Inflammatory macrophage treated with lipopolysaccharide for 1 hour (primary cell): ENCODE results near the gene TOPAZ1.
"Not testable (repeated sequence)": the region's sequence is repeated elsewhere in the genome, so short reads cannot be mapped to it uniquely, and the experiment has no call there.

Source experiments
- DNase-seq, 2 donors: peaks; one replicate each; pipeline ENCODE4 v3.0.0-alpha.2; 2020 to 2022

The TOPAZ1 gene

DNA sequence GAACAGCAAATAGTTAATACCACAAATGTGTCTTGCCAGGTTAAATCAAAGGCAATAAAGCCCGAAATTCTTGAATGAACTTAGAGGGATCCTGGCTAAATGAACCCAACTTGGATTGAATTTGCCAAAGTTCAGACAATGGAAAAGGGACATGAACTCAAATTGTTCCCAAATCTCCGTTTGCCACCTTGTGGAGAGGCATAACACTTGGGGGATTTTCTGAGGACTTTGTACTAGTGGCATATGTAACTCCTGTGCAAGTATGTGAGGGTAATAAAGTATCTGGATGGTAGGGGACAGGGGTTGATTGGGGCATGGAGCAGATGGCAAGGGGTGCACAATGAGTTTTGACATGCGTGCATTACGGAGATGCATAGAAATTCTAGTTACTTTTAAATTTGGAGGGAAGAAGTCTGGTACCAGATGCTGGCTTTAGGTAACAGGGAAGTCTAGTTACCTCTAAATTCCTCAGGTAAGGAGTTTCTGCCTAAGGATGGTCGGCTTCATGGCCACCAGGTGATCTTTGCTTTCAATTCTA is 95.6 kb downstream of the TOPAZ1 start:
- no peak for DNase-seq

DNA sequence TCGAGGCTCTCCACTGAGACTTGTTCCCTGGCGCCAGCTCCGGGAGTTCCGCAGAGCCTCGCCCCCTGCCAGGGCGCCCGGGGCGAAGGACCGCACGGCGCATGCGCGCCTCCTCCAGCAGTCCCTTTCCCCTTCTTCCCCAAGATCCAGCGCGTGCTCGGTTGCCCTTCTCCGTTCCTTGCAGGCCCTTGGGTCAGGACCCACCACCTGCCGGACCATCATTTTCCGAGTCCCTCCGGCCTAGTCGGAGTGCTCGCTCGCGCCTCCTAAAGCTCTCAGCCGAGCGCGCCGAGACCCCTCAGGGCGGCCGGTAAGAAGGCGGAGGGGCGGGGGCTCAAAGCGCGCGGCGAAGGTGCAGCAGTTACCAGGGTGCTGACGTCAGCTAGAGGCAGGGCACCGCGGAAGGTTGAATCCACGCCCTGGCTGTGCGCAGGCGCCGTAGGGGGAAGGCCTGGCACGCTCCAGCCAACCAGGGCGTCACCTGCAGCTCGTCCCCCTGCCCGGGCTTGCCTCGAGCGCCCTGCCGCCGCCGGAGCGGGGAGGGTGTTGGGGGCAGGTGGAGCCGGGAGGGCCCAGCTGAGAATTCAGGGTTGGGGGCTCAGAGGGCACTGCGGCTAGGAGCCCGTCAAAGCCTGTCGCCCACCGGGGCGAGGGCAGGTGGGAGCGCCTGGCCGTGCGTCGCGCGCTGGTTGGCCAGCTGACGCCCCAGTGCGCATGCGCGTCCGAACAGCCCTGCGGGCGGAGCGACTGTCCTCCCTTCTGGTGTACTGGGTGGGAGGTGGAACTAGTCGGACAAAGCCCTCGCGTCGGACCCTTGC is 96.5 kb downstream of the TOPAZ1 start, which contains the start of gene TCAIM:
Gene TCAIM, plus strand, starts transcription at position 757 of the 818 bp plus-strand sequence. CDS start 16,017 bp downstream, outside the sequence.
- peak; percentile 94 to 96 for DNase-seq

DNA sequence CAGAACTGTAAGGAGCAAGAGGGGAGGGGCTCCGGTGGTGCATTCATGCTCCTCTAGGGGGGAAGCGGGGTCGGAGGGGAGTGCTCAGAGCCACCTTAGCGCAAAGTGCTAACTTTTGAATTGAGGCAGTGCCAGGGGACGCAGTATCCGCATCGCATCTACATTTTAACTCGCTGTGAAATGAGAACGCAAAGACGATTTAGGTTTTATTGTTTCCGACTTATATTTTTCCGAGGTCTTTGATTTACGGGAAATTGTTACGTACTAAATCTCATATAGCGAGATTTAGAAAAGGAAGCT is 97.1 kb downstream of the TOPAZ1 start:
- DNase-seq: peak in 1 of 2 donors; percentile 44

DNA sequence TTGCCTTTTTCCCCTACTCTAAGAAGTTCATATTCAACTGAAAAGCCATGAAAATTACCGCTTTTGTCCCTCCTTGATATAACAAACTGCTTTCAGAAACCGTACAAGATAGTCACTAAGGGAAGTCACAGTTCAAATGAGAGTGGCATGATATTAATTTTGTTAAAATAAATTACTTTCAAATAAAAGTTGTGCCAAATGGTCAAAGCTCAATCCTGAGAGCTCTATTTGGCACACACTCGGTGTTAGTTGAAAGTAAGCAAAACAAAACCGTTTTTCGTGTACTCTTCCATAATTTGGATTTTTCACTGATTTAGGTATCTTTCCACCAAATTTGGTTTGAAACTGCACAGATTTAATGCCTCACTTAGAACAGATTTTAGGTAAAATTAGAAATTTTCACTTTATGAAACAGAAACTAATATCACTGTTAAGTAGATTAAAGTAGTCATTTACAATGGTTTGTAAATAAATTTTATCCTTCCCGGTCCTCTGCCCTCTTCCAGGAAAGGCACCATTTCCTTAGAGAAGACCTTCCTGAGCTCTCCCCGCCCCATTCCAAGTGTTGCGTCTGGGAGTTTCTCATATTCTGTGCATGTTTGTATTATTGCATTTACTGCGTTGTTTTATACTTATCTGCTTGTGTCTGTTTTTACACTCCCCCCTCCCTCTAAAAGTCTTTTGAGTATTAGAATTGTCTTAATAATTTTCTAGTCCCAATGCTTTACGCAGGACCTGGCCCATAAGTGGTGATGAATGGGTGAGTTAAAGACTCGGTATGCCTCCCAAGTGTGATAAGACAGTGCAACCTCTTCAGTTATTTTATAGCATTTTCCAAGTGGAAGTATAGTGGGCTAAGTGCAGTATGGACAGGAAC is 97.7 kb downstream of the TOPAZ1 start:
- peak in 1 of 2 donors; percentile 4 for DNase-seq

DNA sequence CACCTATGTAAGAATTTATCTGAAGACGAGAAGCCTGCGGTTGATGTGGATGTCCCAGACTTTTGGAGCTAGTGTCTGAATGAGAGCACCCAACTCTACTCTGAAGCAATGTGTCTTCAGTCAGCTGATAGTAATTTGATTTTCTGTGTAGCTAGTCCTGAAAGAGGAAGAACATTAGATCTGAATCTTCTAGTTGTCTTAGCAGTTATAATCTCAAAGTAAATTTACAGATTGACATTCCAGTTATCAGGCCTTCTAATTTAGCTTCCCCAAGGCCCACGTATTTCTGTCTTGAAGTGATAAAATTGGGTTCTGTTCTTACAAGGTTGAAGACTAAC is 98.3 kb downstream of the TOPAZ1 start:
- DNase-seq: peak; percentile 20 to 28

DNA sequence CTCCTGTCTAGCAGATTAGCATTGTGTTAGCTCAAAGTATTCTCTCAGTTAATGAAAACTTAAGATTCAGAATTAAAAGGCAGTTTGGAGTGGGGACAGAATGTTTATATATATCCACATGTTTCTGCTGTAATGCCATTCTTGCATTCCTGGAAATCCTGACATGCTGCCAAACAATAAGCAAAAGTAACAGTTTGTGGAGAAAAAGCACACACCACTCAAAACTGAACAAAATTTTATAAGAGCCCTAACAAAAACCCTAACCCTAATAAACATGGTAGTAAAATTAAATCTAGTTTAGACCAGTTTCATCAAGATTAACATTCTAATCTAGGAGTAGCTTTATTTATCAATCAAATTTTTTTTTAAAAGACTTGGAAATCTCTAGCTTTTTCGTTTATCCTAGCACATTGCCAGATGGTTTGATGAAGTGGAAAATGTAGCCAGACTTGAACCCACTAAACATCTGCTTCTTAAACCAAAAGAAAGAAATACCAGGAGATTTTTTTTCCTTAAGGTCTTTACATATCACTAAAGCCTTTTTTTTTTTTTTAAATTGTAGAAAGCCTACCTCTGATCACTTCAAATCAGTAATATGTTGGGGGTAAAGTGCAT is 100.6 kb downstream of the TOPAZ1 start:
- no peak for DNase-seq

DNA sequence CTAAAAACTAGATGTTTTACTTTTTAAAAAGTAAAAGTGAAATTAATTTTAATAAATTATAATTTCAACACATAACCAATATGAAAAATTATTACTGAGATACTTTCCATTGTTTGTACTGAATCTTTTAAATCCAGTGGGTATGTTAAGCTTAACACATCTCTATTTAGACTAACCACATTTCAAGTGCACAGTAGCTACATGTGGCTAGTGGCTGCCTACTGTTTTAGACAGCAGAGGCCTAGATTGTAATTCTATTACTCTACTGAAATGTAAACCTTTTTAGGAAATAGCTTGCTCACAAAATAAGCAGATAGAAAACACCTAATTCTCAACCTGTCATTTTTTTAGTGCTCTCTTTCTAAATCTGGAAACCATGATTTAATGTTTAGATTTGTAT is 101.7 kb downstream of the TOPAZ1 start:
- no peak for DNase-seq

DNA sequence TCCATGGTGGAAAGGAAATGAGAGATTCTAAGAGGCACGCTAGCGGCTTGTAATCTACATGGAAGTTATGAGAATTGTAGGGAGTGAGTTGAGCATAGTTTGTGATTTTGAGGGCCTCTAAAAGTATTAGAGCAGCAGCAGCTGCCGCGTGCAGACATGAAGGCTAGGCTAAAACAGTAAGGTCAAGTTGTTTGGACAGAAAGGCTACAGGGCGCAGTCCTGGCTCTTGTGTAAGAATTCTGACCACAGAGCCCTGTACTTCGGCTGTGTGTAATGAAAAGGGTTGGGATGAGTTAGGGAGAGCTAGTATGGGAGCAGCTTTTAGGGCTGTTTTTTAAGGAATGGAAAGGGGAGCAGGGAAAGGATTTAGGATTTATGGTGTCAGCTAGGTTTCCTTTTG is 104.9 kb downstream of the TOPAZ1 start:
- not testable (repeated sequence) for DNase-seq

DNA sequence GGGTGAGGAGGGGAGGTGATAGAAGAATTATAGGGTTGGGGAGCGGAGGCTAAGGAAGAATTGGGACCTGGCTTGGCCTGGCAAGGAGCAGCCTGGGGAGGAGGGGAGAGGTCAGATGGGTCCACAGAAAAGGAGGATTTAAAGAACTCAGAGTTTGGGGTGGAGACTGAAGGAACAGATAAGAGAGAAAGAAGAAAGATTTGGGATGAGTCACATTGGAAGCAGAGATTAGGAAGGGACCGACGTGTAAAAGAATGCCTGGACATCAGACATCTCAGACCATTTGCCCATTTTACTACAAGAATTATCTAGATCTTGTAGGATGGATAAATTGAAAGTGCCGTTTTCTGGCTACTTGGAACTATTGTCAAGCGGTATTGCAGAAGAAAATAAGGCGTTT is 107.3 kb downstream of the TOPAZ1 start:
- no peak for DNase-seq

DNA sequence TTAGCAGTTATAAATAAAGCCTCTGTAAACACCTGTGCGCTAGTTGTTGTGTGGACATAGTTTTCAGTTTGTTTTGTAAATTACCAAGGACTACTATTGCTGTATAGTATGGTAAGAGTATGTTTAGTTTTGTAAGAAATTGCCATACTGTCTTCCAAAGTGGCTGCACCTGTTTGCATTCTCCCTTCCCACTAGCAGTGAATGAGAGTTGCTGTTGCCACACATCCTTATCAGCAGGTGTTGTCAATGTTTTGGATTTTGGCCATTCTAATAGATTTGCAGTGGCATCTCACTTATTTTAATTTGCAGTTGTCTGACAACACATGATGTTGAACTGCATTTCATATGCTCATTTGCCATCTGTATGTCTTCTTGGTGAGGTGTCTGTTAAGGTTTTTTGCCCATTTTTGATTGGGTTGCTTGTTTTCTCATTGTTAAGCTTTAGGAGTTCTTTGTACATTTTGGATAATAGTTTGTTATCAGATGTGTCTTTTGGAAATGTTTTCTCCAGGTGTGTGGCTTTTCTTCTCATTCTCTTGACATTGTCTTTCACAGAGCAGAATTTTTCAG is 111.8 kb downstream of the TOPAZ1 start:
- DNase-seq: no peak

DNA sequence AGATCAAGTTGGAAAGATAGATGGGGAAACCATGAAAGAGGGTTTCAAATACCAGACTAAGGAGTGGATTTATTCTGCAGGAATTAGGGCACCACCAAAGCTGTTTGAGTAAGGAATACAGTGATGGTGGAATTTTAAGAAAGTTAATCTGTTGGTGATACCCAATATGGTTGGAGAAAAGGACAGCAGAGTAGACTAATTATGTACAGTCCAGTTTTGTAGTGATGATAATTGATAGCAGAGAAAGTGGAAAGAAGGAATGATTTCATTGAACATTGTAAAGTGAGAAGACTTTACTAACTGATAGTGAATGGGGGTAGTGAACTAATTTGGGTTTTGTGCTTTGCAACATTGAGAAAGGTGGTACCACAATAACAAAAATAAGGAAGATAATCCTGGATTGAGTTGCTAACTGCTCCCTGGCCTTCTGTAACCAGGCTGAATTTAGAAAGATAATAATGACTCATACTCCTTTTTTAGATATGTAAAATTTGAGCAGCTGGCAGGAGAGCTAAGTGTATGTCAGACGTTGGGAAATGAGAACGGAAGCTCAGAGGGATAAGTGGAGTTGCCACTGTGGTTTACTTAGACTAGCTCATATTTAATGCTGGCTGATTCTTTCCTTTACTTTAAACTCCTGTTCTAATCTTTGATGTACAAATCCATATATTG is 113.8 kb downstream of the TOPAZ1 start:
- peak; percentile 64 to 80 for DNase-seq

DNA sequence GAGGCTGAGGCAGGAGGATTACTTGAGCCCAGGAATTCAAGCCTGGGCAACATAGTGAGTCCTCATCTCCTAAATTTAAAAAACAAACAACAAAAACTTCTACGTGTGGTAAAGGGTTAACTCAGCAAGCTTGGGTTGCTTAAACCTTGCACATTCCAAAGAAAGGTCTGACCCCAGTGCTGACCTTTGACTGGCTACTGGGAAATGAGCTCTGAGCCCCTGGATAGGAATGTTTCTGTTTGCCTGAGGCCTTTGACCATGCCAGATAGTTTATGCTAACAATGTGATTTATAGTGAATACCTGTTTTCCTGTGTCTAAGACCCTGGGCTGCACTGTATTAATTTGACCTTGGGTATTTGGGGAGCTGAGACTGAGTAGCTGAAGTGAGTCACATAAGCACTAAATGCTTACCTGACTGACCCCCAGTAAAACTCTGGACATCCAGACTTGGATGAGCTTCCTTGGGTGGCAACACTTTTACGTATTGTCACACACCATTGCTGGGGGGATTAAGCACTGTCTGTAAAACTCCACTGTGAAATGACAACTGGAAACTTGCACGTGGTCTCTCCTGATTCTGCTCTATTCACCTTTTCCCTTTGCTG is 117.6 kb downstream of the TOPAZ1 start:
- DNase-seq: no peak

DNA sequence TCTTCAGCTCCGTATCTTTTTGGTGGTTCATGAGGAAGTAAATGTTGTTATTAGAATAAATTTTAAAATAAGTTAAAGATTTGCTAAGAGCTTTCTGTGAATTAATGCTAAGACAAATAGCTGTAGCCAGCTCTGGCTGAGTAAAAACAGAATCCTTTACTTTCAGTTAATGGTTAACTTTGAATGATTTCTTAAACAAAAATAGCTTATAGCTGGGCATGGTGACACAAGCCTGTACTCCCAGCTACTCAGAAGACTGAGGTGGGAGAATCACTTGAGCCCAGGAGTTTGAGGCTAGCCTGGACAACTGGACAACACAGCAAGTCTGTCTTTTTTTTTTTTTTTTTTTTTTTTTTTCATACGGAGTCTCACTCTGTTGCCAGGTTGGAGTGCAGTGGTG is 121.9 kb downstream of the TOPAZ1 start:
- no peak for DNase-seq

DNA sequence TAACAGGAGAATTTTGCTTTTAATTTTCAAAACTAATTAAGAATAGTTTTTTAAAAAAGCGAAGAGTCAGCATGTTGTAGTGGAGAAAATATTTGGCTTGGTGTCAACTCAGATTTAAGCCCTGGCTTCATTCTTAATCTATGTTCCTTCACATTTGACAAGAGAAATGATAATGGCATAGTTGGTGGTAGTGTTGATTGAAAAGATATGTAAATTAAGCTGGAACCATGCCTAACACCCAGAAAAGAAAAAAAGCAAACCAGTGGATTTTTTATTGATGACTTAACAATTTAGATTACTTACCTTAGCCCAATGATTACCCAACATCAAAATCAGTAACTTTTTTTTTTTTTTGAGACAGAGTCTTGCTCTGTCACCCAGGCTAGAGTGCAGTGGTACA is 124.3 kb downstream of the TOPAZ1 start:
- DNase-seq: no peak

DNA sequence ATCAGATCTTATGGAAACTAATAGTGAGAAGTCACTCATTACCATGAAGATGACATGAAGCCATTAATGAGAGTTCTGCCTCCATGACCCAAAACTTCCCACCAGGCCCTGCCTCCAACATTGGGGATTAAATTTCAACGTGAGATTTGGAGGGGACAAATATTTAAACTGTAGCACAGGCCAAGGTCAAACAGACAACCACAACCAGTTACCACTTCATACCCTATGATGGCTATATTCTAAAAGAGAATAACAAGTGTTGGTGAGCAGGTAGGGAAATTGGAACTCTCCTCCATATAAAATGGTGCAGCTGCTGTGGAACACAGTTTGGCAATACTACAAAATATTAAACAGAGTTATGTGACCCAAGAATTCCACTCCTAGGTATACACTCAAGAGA is 133.8 kb downstream of the TOPAZ1 start:
- no peak for DNase-seq
